ENCODE measurements around the gene LARGE1.

The LARGE1 gene

DNA sequence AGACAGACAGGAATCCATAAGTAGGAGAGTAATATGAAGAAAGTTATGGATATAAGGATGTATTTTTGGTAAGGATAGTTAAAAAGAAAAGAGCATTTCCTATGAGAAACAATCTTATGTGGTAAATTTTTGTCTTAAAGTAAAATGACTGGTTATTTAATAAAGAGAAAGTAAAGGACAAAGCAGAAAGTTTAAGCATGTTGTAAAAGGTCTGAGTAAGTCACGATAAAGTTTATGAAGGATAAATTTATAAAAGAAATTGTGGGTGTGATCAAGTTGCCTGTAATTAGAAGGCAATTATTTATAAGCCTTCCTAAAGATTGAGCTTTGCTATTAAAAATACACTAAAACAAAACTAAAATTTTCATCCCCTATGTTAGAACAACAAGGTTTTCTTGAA lies 547.4 kb downstream of the LARGE1 start:
- TF ChIP-seq SIN3A (IDR thresholded peaks at IDR 0.05; ENCODE audit: borderline replicate concordance, insufficient read depth, low read length) = no peak
- no peak for TF ChIP-seq TAF1 (IDR thresholded peaks at IDR 0.05; ENCODE audit: borderline replicate concordance, insufficient read depth, low read length)
- no peak for TF ChIP-seq FOXP2 (optimal IDR thresholded peaks at IDR 0.05; ENCODE audit: borderline replicate concordance, extremely low read depth, extremely low read length, insufficient read depth)
- TF ChIP-seq POLR2AphosphoS5 (IDR thresholded peaks at IDR 0.05; ENCODE audit: low read depth, low read length) = no peak
- TF ChIP-seq, protein P1, sequence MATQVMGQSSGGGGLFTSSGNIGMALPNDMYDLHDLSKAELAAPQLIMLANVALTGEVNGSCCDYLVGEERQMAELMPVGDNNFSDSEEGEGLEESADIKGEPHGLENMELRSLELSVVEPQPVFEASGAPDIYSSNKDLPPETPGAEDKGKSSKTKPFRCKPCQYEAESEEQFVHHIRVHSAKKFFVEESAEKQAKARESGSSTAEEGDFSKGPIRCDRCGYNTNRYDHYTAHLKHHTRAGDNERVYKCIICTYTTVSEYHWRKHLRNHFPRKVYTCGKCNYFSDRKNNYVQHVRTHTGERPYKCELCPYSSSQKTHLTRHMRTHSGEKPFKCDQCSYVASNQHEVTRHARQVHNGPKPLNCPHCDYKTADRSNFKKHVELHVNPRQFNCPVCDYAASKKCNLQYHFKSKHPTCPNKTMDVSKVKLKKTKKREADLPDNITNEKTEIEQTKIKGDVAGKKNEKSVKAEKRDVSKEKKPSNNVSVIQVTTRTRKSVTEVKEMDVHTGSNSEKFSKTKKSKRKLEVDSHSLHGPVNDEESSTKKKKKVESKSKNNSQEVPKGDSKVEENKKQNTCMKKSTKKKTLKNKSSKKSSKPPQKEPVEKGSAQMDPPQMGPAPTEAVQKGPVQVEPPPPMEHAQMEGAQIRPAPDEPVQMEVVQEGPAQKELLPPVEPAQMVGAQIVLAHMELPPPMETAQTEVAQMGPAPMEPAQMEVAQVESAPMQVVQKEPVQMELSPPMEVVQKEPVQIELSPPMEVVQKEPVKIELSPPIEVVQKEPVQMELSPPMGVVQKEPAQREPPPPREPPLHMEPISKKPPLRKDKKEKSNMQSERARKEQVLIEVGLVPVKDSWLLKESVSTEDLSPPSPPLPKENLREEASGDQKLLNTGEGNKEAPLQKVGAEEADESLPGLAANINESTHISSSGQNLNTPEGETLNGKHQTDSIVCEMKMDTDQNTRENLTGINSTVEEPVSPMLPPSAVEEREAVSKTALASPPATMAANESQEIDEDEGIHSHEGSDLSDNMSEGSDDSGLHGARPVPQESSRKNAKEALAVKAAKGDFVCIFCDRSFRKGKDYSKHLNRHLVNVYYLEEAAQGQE (IDR thresholded peaks at IDR 0.05; ENCODE audit: insufficient read depth in 1 of 2, low read depth in 2 of 2, low read length in 2 of 2) = no peak

DNA sequence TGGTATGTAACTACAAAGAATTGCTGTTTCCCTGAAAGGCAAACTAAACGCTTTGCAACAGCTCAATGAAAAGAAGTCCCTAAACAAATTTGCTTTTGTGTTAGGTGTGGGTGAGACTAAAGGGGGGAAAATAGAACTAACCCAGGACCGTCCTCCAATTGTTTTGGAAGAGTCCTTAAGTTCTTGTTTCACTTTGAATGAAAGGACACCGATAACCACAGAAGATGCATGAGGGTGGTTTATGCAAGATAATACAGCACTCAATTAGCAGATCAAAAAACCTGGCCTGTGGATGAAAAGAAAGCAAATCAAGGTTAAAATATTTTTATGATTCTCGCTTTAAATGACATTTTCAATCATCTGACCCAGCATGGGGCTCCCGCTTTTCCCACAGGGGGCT lies 557.6 kb downstream of the LARGE1 start:
- TF ChIP-seq SIN3A (IDR thresholded peaks at IDR 0.05; ENCODE audit: borderline replicate concordance, insufficient read depth, low read length) (no peak), TAF1 (IDR thresholded peaks at IDR 0.05; ENCODE audit: borderline replicate concordance, insufficient read depth, low read length) (no peak), FOXP2 (optimal IDR thresholded peaks at IDR 0.05; ENCODE audit: borderline replicate concordance, extremely low read depth, extremely low read length, insufficient read depth) (no peak), POLR2AphosphoS5 (IDR thresholded peaks at IDR 0.05; ENCODE audit: low read depth, low read length) (no peak)
- TF ChIP-seq, protein P1 (IDR thresholded peaks at IDR 0.05; ENCODE audit: insufficient read depth in 1 of 2, low read depth in 2 of 2, low read length in 2 of 2) = no peak

DNA sequence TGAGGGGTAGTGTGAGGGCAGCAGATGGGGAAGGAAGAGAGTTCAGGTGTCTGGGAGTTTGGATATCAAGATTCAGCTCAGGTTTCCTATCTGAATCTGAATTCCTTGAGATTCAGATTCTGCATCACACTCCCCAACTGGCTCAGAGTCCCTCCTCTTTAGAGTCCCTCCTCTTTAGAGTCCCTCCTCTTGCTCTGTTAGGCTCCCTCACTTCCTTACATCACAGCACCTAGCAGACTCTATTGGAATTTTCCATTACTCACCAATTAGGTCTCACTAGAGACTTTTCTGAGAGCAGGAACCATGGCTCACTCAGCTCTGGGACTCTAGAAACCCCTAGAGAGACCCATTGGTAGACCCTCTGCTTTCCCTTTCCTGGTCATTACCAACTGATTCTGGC lies 558.7 kb downstream of the LARGE1 start:
- no peak for TF ChIP-seq FOXP2 (optimal IDR thresholded peaks at IDR 0.05; ENCODE audit: borderline replicate concordance, extremely low read depth, extremely low read length, insufficient read depth)
- no peak for TF ChIP-seq POLR2AphosphoS5 (IDR thresholded peaks at IDR 0.05; ENCODE audit: low read depth, low read length)
- TF ChIP-seq, protein P1 (IDR thresholded peaks at IDR 0.05; ENCODE audit: insufficient read depth in 1 of 2, low read depth in 2 of 2, low read length in 2 of 2) = no peak
- no peak for TF ChIP-seq SIN3A (IDR thresholded peaks at IDR 0.05; ENCODE audit: borderline replicate concordance, insufficient read depth, low read length)
- no peak for TF ChIP-seq TAF1 (IDR thresholded peaks at IDR 0.05; ENCODE audit: borderline replicate concordance, insufficient read depth, low read length)

DNA sequence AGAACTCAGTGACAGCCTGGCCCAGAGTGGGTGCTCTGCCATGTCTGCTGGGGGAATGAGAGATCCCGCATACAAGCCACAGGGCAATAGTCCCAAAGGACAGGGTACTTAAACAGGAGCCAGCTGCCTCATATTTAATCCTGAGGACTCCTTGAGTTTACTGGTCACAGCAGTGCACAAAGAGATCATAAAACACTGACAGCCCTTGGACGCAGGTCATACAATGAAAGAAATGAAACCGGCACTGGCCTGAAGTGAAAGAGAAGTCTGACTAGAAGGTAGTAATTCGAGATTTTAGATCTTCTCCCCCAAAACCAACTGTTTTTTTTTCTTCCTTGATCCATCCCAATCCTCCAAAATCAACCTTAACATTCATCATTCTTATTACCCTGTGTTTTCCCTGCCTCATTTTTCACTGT lies 562.3 kb downstream of the LARGE1 start:
- TF ChIP-seq SIN3A (IDR thresholded peaks at IDR 0.05; ENCODE audit: borderline replicate concordance, insufficient read depth, low read length) (no peak), TAF1 (IDR thresholded peaks at IDR 0.05; ENCODE audit: borderline replicate concordance, insufficient read depth, low read length) (no peak), POLR2AphosphoS5 (IDR thresholded peaks at IDR 0.05; ENCODE audit: low read depth, low read length) (no peak), FOXP2 (optimal IDR thresholded peaks at IDR 0.05; ENCODE audit: borderline replicate concordance, extremely low read depth, extremely low read length, insufficient read depth) (no peak)
- TF ChIP-seq, protein P1 (IDR thresholded peaks at IDR 0.05; ENCODE audit: insufficient read depth in 1 of 2, low read depth in 2 of 2, low read length in 2 of 2) = no peak

DNA sequence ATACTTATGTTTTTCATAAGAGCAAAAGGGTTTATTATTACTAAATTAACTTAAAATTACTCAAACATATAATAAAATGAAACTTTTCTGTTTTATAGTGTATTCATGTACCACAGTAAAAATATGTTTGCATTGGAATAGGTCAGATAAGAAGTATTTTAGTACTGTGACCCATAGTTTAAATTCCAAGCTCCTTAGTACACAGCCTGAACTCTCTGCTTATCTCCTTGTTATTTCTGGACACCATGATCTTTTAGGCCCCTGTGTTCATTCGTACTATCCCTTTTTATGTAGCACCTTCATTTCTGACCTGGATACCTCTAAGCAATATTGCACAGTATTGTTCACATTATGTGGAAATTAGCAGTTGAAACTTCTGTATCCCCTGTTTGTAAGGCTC lies 565.3 kb downstream of the LARGE1 start:
- TF ChIP-seq TAF1 (IDR thresholded peaks at IDR 0.05; ENCODE audit: borderline replicate concordance, insufficient read depth, low read length) (no peak), SIN3A (IDR thresholded peaks at IDR 0.05; ENCODE audit: borderline replicate concordance, insufficient read depth, low read length) (no peak), FOXP2 (optimal IDR thresholded peaks at IDR 0.05; ENCODE audit: borderline replicate concordance, extremely low read depth, extremely low read length, insufficient read depth) (no peak), POLR2AphosphoS5 (IDR thresholded peaks at IDR 0.05; ENCODE audit: low read depth, low read length) (no peak)
- TF ChIP-seq, protein P1 (IDR thresholded peaks at IDR 0.05; ENCODE audit: insufficient read depth in 1 of 2, low read depth in 2 of 2, low read length in 2 of 2) = no peak
